PFSK-1 (cell line): ENCODE data around the gene EVC2.
A peak's percentile ranks its signal among the peaks of the same experiment; 100 is the strongest.

Source experiments
- FOXP2 ChIP-seq: optimal IDR thresholded peaks from 2 replicates; pipeline ENCODE3; 2011; ENCODE audit warnings: borderline replicate concordance, control low read depth, inconsistent platforms; ENCODE audit not compliant: insufficient read depth; ENCODE audit errors: extremely low read length, extremely low read depth
- POLR2AphosphoS5 ChIP-seq: IDR thresholded peaks from 2 replicates; pipeline ENCODE4 v1.6.1; 2012; ENCODE audit warnings: low read depth, mild to moderate bottlenecking, control low read depth, low read length, moderate library complexity
- REST ChIP-seq, 2 experiments: IDR thresholded peaks; 2 replicates each; pipeline versions ENCODE4 v1.6.1 to v1.8.0; 2011 to 2012; ENCODE audit warnings: low read depth in 2 of 2, low read length in 2 of 2, control low read depth in 1 of 2, inconsistent platforms in 1 of 2, mild to moderate bottlenecking in 1 of 2, moderate library complexity in 1 of 2; ENCODE audit not compliant: insufficient read depth in 1 of 2
- SIN3A ChIP-seq: IDR thresholded peaks from 2 replicates; pipeline ENCODE4 v1.6.1; 2012; ENCODE audit warnings: mild to moderate bottlenecking, low read length, moderate library complexity, borderline replicate concordance; ENCODE audit not compliant: insufficient read depth
- TAF1 ChIP-seq: IDR thresholded peaks from 2 replicates; pipeline ENCODE4 v1.6.1; 2012; ENCODE audit warnings: low read length, control low read depth, borderline replicate concordance; ENCODE audit not compliant: insufficient read depth

The EVC2 gene

GRCh38 chr4:5609306-5610007 is 98.9 kb downstream of the EVC2 start:
- TF ChIP-seq POLR2AphosphoS5 (no peak), TAF1 (no peak), REST (IDR thresholded peaks at IDR 0.05; ENCODE audit: insufficient read depth in 1 of 2, low read depth in 2 of 2, low read length in 2 of 2) (no peak), FOXP2 (no peak)

- TF ChIP-seq POLR2AphosphoS5 (no peak), SIN3A (no peak), FOXP2 (no peak), TAF1 (no peak), REST (IDR thresholded peaks at IDR 0.05; ENCODE audit: insufficient read depth in 1 of 2, low read depth in 2 of 2, low read length in 2 of 2) (no peak)
Measured at GRCh38 chr4:5592272-5592671, 116.1 kb downstream of the EVC2 start.

GRCh38 chr4:5589495-5589894 is 118.9 kb downstream of the EVC2 start:
- TF ChIP-seq POLR2AphosphoS5 (no peak), REST (IDR thresholded peaks at IDR 0.05; ENCODE audit: insufficient read depth in 1 of 2, low read depth in 2 of 2, low read length in 2 of 2) (peak in 1 of 2 experiments; percentile 67; a peak in 1 of 4 replicates)

GRCh38 chr4:5588046-5588445 is 120.3 kb downstream of the EVC2 start:
- TF ChIP-seq SIN3A = no peak
- TF ChIP-seq REST (IDR thresholded peaks at IDR 0.05; ENCODE audit: insufficient read depth in 1 of 2, low read depth in 2 of 2, low read length in 2 of 2) = no peak
- no peak for TF ChIP-seq FOXP2
- no peak for TF ChIP-seq TAF1
- TF ChIP-seq POLR2AphosphoS5 = no peak

GRCh38 chr4:5575941-5576340 is 132.4 kb downstream of the EVC2 start:
- no peak for TF ChIP-seq TAF1
- TF ChIP-seq REST (IDR thresholded peaks at IDR 0.05; ENCODE audit: insufficient read depth in 1 of 2, low read depth in 2 of 2, low read length in 2 of 2) = no peak
- no peak for TF ChIP-seq POLR2AphosphoS5
- TF ChIP-seq SIN3A = no peak
- TF ChIP-seq FOXP2 = no peak
